Stimulated activated CD4-positive, alpha-beta T cell treated with anti-CD3 and anti-CD28 coated beads, Interleukin-4, amount 100 ng/mL, for 24 hours (primary cell): ENCODE measurements around the gene IFNL3.
"Not testable (repeated sequence)": the region's sequence is repeated elsewhere in the genome, so short reads cannot be mapped to it uniquely, and the experiment has no call there.

ENCODE experiments used
- DNase-seq: peaks from one replicate; pipeline ENCODE4 v3.0.0-alpha.2; 2020

Gene IFNL3

GRCh38 chr19:39244410-39245100 lies at the start of gene IFNL3:
Gene IFNL3 (minus strand): TSS chr19:39245006. CDS start chr19:39244967, 39 bp downstream.
- DNase-seq, result not testable (repeated sequence)

DNA sequence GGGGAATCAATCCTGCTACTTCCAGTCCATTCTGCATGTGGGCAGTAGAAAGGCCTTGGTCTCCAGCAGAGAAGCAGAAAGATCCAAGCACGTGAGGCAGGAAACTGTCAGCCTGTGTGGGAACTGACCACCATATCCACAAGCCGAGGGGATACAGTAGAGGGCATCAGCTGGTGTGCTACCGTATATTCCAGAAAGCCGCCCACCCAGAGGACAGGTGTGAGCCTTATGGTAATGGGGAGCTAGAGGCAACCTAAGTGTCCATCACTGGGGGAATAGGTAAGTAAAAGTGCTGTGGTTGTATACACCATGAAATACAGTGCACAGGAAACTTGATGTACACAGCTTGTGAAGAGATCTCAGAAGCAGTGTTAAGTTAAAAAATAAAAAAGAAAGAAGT lies 48.6 kb upstream of the IFNL3 start:
- DNase-seq, result no peak

GRCh38 chr19:39284032-39284431 lies 39.2 kb upstream of the IFNL3 start:
- DNase-seq, result no peak

DNA sequence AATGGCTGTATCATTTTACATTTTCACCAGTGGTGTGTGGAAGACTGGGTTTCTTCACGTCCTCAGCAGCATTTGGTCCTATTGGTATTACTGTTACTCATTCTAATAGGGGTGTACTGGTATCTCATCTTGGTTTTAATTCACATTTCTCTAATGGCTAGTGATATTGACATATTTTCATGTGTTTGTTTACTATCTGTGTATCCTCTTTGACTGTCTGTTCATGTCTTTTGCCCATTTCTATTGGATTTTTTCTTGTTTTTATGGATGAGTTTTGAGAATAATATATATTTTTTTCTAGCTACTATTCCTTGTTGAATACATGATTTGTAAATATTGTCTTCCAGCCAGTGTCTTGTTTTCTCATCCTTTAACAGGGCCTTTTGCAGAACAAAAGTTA lies 37.2 kb upstream of the IFNL3 start:
- DNase-seq, result no peak

DNA sequence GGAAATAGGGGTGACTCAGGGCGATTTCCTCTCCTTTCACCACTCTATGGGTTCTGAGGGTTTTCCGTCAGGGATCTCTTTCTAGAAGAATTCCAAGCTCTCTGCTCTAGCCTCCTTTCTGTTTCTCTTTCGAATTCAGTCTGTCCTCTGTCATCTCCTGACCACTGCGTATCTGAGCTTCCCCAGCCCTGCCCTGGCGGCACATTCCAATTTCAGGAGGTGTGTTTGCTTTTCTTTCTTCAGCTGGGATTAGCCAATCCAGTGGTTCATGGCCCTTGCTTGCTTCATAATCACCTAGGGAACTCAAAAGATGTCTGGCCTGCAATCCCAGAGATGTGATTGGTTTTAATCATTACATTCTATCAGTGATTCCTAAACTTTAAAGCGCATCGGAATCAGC lies 32.8 kb upstream of the IFNL3 start:
- no peak for DNase-seq

DNA sequence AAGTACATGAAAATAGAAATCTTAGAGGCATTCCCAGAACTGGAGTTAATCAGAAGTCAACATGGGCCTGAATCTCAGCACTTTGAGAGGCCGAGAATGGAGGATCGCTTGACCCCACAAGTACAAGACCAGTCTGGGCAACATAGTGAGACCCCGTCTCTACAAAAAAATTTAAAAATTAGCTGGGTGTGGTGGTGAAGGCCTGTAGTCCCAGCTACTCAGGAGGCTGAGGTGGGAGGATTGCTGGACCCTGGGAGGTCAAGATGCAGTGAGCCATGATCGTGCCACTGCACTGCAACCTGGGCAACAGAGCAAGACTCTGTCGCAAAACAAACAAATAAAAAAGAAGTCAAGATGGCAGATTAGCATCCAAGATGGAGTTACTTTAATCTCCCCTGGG lies 31.9 kb upstream of the IFNL3 start:
- DNase-seq, result no peak

DNA sequence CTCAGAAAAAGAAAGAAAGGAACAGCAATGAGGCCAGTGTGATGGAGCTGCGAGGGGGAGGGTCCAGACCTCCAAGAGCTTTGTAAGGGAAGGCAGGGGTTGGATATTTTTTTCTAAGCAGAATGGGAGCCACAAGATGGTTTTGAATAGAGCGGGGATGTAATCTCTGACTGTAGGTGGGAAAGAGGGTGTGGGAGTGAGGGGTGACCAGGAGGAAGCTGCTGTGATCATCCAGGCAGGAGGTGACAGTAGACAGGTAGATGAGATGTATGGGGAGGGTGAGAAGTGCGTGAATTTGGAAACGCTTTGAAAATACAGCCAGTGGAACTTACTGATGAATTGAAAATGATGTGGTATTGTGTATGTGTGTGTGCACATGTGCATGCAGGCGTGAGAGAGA lies 30.8 kb upstream of the IFNL3 start:
- DNase-seq, result no peak

GRCh38 chr19:39273859-39274258 lies 29.1 kb upstream of the IFNL3 start:
- DNase-seq, result not testable (repeated sequence)

DNA sequence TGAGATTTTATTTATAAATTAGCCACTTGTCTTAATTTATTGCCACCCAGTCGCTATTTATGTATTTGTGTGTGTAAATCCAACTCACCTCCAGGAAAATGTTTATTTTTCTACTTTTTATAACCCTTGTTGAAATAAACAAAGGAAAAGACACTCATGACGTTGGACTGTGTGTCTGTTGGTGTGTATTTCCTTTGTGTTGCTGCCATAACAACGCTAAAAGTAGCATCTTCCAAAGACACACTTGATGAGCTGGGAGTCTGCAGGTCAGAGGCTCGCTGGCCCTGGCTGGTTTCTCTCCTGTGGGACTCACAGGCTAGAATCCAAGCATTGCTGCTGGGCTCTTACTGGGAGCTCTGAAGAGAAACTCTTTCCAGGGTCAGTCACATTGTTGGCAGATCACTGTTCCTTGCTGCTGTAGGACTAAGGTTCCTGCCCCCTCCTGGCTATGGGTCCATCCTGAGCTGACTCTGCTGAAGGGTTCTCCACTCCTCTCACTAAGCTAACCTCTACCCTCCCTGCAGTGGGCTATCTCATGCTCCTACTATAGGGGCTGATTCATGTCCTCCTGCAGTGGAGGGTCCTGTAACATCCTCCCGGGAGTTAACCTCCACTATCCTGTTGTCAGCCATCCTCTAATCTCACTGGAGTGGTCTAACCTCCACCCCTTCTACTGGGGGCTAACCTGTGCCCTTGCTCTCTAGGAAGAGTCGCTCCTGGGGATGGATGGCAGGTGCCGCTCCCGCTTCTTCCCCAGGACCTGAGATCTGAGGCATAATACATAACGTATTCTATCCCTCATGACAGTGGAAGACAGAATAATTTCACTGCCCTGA lies 25.4 kb upstream of the IFNL3 start:
- DNase-seq, result no peak

- not testable (repeated sequence) for DNase-seq
Observed at GRCh38 chr19:39269369-39269768, 24.6 kb upstream of the IFNL3 start.

- DNase-seq, result not testable (repeated sequence)
Observed at GRCh38 chr19:39268531-39269223, 23.9 kb upstream of the IFNL3 start.

GRCh38 chr19:39268085-39268484 lies 23.3 kb upstream of the IFNL3 start, which contains the start of gene IFNL2:
Gene IFNL2 (plus strand): TSS chr19:39268396. CDS start chr19:39268569, 173 bp downstream.
- not testable (repeated sequence) for DNase-seq

GRCh38 chr19:39265321-39265916 lies 20.6 kb upstream of the IFNL3 start:
- DNase-seq, result no peak

- no peak for DNase-seq
Observed at GRCh38 chr19:39264306-39265290, 19.8 kb upstream of the IFNL3 start.

DNA sequence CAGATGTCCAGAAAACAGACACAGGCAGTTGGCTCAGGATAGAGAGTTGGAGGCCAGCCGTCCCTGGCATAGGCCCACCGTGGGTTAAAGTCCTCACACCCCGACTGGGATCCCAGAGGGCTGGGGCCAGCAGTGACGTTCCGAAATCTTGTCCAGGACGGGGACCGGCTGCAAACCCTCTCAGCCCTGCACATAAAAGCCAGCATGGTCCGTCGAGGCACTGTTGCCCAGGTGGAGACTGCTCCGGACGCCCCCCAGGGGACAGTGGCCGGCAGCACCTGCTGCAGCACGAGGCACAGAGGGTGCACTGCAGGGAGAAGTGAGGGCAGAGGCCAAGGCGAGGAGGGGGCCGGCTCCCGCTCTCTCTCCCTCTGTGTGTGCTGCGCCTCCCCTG lies 19.1 kb upstream of the IFNL3 start:
- no peak for DNase-seq

GRCh38 chr19:39262496-39262895 lies 17.7 kb upstream of the IFNL3 start:
- DNase-seq, result no peak

DNA sequence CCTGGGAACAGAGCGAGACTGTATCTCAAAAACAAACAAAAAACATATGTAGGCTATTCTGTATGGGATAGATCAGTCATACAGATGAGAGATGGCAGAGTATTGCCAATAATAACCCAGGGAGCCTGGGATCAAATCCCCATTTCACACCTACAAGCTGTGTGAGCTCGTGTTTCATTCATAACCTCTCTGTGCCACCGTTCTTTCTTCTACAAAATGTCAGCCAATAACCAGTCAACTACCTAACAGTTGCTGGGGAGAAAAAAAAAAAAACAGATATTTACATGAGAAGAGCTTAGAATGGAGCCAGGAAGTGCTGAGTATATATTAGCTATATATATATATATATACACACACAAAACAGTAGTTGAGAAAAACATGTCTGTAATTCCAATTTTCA lies 16.9 kb upstream of the IFNL3 start:
- no peak for DNase-seq

DNA sequence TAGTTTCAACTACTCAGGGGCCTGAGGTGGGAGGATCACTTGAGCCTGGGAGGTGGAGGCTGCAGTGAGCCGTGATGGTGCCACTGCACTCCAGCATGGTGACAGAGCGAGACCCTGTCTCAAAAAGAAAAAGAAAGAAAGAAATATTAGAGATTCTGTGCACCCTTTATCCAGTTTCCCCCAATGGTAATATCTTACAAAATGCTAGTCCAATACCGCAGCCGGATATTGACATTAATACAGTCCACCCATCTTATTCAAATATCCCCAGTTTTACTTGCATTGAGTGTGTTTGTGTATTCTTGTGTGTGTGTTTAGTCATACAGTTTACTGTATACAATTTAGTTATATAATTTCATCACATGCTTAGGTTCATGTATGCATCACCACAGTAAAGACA lies 12.4 kb upstream of the IFNL3 start:
- no peak for DNase-seq

DNA sequence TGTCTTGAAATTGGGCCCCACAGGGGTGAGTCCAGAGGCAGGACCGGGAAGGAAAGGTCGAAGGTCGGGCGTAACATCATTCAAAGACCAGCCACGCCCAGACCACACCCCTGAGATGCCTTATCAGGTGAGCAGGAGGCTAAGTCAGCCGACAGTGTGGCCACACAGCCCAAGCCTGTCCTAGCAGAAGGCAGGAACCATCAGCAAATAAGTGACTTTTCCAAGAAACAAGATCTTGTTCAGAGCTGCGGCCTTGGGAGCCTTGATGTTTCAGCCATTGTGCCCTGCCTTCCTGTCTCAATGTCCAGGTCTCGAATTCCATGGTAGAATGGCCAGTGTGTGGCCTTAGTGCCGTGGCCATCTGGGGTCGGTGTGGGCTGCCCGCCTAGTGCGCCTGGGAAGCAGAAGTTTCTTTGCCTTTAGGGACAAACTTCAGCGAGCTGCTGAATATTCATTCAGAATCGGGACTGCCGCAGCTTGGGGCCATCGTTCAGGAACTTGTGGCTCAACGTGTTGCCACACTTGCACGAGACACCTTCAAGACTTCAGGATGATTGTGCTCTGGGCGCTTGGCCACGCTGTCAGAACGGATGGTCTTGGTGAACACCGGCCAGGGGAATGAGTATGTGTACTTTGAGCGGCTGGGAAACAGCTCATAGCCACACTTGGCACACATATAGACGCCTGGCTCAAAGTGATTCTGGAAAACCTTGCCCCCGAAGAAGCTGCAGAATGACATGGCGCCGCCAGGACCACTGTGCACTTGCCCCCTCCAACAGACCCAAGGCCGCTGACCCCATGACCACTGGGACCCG lies 9.9 kb upstream of the IFNL3 start:
- no peak for DNase-seq

- no peak for DNase-seq
Observed at GRCh38 chr19:39253374-39254149, 8.8 kb upstream of the IFNL3 start.
